Activated CD8-positive, alpha-beta memory T cell treated with anti-CD3 and anti-CD28 coated beads, Interleukin-2, amount 10 ng/mL, durations not matched to agents 7 days and 5 days (primary cell): Measurements from ENCODE around the gene RFTN1. TPM values are rescaled to one million over a fixed set of nuclear protein-coding genes. Genes with fewer than 3 reads are reported as not detected.

Experiments
- ATAC-seq: fragments of 150-1000 bp; cut with Tn5 transposase; one replicate; pipeline ENCODE4 v1.10.0; 2021; ENCODE audit warnings: moderate library complexity
- CTCF ChIA-PET: fragments of 350-600 bp; sonication (Branson Sonifier 250); formaldehyde crosslinking; loops from one replicate; lab custom pipeline; 2021; ENCODE audit warnings: antibody characterized with exemption; lab: Charles Lee
- DNase-seq: peaks from one replicate; pipeline ENCODE4 v3.0.0-alpha.2; 2020
- H3K27ac Mint-ChIP-seq: one replicate; pipeline ENCODE4 v1.8.0; 2021; ENCODE audit warnings: mild to moderate bottlenecking, mixed read lengths
- H3K27me3 Mint-ChIP-seq: one replicate; pipeline ENCODE4 v1.8.0; 2021; ENCODE audit warnings: mixed read lengths
- H3K36me3 Mint-ChIP-seq: one replicate; pipeline ENCODE4 v1.8.0; 2021; ENCODE audit warnings: mild to moderate bottlenecking, mixed read lengths
- H3K4me1 Mint-ChIP-seq: one replicate; pipeline ENCODE4 v1.8.0; 2021; ENCODE audit warnings: mixed read lengths
- H3K4me3 Mint-ChIP-seq: one replicate; pipeline ENCODE4 v1.8.0; 2021; ENCODE audit warnings: mild to moderate bottlenecking, moderate library complexity, mixed read lengths
- H3K9me3 Mint-ChIP-seq: one replicate; pipeline ENCODE4 v1.8.0; 2022; ENCODE audit warnings: low read depth, mixed read lengths
- total RNA-seq, 2 experiments: library from RNA; stranded (reverse); gene quantifications; one replicate each; pipeline ENCODE4 v1.2.3, GENCODE V29; 2021

Gene RFTN1
- total RNA-seq, 2 experiments from 2014 or later, result 78.0 to 96.7 TPM

DNA sequence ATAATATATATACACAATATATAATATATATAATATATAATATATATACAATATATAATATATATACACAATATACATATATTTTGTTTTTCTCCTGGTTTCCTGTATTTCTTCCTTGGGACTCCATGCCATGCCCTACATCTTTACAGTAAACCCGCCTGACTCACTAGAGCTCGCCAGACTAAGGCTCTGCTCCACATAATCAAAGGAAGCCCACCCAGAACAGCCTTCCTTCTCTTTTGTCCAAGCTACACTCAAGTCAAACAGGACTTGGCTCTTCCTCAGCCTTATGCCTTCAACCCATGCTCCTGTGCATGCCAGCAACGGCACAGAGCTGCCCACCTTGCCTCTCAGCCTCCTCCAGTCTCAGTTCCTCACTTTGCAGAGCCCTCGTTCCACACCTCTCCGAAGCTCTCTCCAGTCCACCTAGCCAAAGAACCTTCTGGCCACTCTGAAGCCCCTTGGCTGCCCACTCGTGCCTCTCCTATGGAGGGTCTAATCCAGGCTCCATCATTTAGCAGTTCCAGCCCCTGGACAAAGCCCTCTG lies 109.1 kb downstream of the RFTN1 start:
- no peaks in the 10 kb centered on the region for H3K9me3 Mint-ChIP-seq
- H3K27me3 Mint-ChIP-seq, result no peaks in the 10 kb centered on the region
- H3K27ac Mint-ChIP-seq, result peak overlapping the region; percentile 27
- no peak overlapping the region for H3K4me3 Mint-ChIP-seq
- no peak for DNase-seq
- peaks cover 32% of the 10 kb centered on the region for H3K36me3 Mint-ChIP-seq
- no peak for ATAC-seq
- peaks cover 30% of the 10 kb centered on the region for H3K4me1 Mint-ChIP-seq
- CTCF ChIA-PET, result interaction anchor here (1.1 kb wide), 1 partner anchor 9 kb away, joined by 3 read pairs; no protein-coding TSS in a partner anchor

DNA sequence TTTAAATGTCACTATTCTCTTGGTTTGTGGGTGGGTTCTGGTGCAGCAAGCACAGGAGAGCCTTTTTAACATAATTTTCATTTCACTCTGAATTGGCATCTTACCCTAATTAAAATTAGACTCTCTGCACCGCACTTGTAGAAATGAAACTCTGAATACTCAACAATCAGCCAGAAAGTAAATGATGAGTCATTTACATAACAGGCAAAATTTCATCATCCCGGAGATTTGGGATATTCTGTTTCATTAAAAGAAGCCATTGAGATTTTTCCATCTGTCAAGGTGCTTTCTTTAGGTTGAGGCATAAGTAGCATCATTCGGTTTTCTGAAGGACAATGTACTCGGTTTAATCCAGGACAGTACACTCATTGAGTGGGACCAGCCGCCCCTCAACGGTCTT lies 111.0 kb downstream of the RFTN1 start:
- CTCF ChIA-PET, result no interaction called here
- Mint-ChIP-seq H3K36me3 (peaks cover 31% of the 10 kb centered on the region), H3K4me3 (no peak overlapping the region), H3K27me3 (no peaks in the 10 kb centered on the region), H3K27ac (no peak overlapping the region), H3K9me3 (no peaks in the 10 kb centered on the region), H3K4me1 (peaks cover 28% of the 10 kb centered on the region)
- DNase-seq, result no peak
- ATAC-seq, result no peak

GRCh38 chr3:16401273-16401672 lies 112.2 kb downstream of the RFTN1 start:
- Mint-ChIP-seq H3K27ac (no peak overlapping the region), H3K4me1 (peaks cover 22% of the 10 kb centered on the region), H3K27me3 (no peaks in the 10 kb centered on the region), H3K9me3 (no peaks in the 10 kb centered on the region), H3K36me3 (peaks cover 37% of the 10 kb centered on the region), H3K4me3 (no peak overlapping the region)
- ATAC-seq (no peak), DNase-seq (no peak)
- CTCF ChIA-PET, result interaction anchor here (0.5 to 0.7 kb wide), 2 partner anchors 137 to 154 kb away, joined by 3 read pairs; no protein-coding TSS in a partner anchor

DNA sequence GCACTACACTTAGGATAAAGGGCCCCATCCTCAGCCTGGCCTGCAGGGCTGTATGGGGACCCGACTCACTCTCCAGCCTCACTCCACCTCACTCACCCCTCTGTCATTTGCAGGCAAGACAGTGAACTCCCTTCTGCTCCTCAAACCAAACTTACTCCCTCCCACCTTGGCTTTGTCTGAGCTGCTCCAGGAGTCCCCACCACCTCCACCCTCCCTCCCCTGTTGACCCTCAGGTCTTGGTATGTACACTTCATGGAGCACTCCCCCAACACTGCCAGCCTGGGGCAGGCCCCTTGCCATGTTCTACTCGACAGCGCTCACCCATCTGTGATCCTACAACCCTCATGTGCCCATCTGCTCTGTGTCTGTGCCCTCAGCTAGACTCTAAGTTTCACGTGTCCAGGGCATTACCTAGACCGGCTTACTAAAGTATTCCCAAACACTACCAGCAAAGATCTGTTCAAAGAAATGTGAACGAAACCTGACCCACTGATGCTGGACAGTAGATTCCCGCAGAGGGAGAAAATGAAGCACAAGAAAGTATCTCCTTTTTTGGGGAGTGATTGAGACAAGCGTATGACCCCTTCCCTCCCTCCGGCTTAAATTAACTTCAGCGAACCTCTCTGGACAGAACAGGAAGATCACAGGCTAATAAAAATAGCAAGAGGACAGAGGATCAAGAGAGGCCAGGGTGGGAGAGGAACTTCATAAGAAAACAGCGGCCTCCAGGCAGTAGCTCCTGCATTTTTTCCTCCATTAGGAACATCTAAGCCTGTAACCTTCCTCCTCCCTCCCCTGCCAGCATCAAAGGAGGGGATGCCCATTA lies 113.2 kb downstream of the RFTN1 start:
- Mint-ChIP-seq H3K36me3 (peaks cover 38% of the 10 kb centered on the region), H3K27ac (no peak overlapping the region), H3K4me3 (no peak overlapping the region), H3K4me1 (peaks cover 22% of the 10 kb centered on the region), H3K27me3 (no peaks in the 10 kb centered on the region), H3K9me3 (no peaks in the 10 kb centered on the region)
- peak; percentile 16 for ATAC-seq
- no peak for DNase-seq
- CTCF ChIA-PET, result no interaction called here

GRCh38 chr3:16399473-16399872 lies 114.0 kb downstream of the RFTN1 start:
- no peaks in the 10 kb centered on the region for H3K27me3 Mint-ChIP-seq
- peak overlapping the region; percentile 2 for H3K27ac Mint-ChIP-seq
- CTCF ChIA-PET, result no interaction called here
- H3K4me3 Mint-ChIP-seq, result no peak overlapping the region
- no peaks in the 10 kb centered on the region for H3K9me3 Mint-ChIP-seq
- peaks cover 44% of the 10 kb centered on the region for H3K36me3 Mint-ChIP-seq
- DNase-seq (no peak), ATAC-seq (no peak)
- H3K4me1 Mint-ChIP-seq, result peaks cover 22% of the 10 kb centered on the region

DNA sequence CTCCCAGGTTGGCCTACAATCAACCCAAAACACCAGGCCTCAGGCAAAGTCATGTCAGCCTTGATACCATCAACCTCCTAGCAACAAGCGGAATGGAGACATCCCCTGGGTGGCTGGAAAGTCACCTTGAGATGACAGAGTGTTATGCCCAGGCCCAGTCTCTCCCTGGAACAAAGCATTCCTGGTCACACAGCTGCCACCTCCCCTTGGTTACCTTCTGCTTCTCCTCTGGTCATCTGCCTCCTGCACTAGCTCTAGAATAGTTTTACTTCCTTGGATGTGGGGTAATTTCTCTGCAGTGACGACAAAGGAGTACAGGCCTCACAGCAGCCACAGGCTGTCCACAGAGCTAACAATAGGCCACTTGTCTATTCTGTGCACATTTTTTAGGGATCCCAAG lies 114.9 kb downstream of the RFTN1 start:
- no peak for DNase-seq
- Mint-ChIP-seq H3K9me3 (peaks cover 2% of the 10 kb centered on the region), H3K4me3 (no peak overlapping the region), H3K27me3 (no peaks in the 10 kb centered on the region), H3K36me3 (peaks cover 48% of the 10 kb centered on the region), H3K4me1 (peaks cover 22% of the 10 kb centered on the region), H3K27ac (no peak overlapping the region)
- no peak for ATAC-seq
- CTCF ChIA-PET, result no interaction called here

DNA sequence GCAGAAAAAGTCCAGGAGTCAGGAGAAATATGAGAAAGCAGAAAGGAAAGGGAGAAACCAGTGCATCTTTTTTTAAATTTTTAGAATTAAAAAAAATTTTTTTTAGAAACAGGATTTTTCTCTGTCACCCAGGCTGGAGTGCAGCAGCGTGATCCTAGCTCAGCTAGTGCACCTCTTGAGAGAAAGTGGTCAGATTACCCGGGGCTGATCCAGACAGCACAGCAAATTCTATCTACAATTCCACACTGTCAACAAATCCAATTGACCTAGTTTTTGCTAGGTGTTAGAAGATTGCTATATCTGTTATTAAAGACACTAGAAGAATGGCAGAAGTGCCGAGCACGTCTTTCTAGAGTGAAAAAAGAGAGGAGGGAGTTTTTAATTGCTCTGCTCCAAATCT lies 117.3 kb downstream of the RFTN1 start:
- DNase-seq (no peak), ATAC-seq (no peak)
- H3K4me1 Mint-ChIP-seq, result peaks cover 13% of the 10 kb centered on the region
- CTCF ChIA-PET, result no interaction called here
- peaks cover 10% of the 10 kb centered on the region for H3K9me3 Mint-ChIP-seq
- H3K27ac Mint-ChIP-seq, result no peak overlapping the region
- peaks cover 53% of the 10 kb centered on the region for H3K36me3 Mint-ChIP-seq
- no peak overlapping the region for H3K4me3 Mint-ChIP-seq
- H3K27me3 Mint-ChIP-seq, result no peaks in the 10 kb centered on the region

- ATAC-seq, result no peak
- Mint-ChIP-seq H3K27ac (no peak overlapping the region), H3K27me3 (no peaks in the 10 kb centered on the region), H3K36me3 (peaks cover 55% of the 10 kb centered on the region), H3K4me1 (peaks cover 9% of the 10 kb centered on the region), H3K4me3 (no peak overlapping the region), H3K9me3 (peaks cover 10% of the 10 kb centered on the region)
- no peak for DNase-seq
- CTCF ChIA-PET, result interaction anchor here (0.9 to 1.3 kb wide), 2 partner anchors 9 to 16 kb away, joined by 3 read pairs; no protein-coding TSS in a partner anchor
Observed at GRCh38 chr3:16395212-16395611, 118.3 kb downstream of the RFTN1 start.

GRCh38 chr3:16394639-16395038 lies 118.9 kb downstream of the RFTN1 start:
- CTCF ChIA-PET, result interaction anchor here (0.9 to 1.3 kb wide), 2 partner anchors 10 to 15 kb away, joined by 3 read pairs; no protein-coding TSS in a partner anchor
- no peak for DNase-seq
- no peak overlapping the region for H3K27ac Mint-ChIP-seq
- peaks cover 4% of the 10 kb centered on the region for H3K4me1 Mint-ChIP-seq
- H3K9me3 Mint-ChIP-seq, result peaks cover 10% of the 10 kb centered on the region
- no peaks in the 10 kb centered on the region for H3K27me3 Mint-ChIP-seq
- peaks cover 59% of the 10 kb centered on the region for H3K36me3 Mint-ChIP-seq
- H3K4me3 Mint-ChIP-seq, result no peak overlapping the region
- no peak for ATAC-seq

DNA sequence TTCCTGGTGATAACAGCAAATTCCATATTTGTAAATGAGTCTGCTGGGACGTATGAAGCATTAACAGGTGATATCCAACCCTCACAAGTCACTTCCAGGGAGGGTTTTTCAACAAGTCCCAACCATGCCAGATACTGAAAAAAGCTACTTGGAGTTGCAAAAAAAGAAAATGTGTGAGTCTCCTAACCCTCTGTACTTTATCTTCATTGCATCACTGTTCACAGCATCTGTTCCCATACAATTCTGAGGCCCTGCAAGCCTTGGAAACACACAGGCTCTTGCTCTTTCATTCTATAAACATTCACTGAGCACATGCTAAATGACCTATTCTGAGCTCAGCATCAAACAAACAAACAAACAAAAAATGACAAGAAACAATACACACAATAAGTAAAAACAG lies 120.8 kb downstream of the RFTN1 start:
- Mint-ChIP-seq H3K36me3 (peaks cover 60% of the 10 kb centered on the region), H3K27me3 (no peaks in the 10 kb centered on the region), H3K4me3 (no peak overlapping the region), H3K4me1 (peaks cover 5% of the 10 kb centered on the region), H3K9me3 (peaks cover 10% of the 10 kb centered on the region), H3K27ac (no peak overlapping the region)
- ATAC-seq (no peak), DNase-seq (no peak)
- CTCF ChIA-PET, result no interaction called here

DNA sequence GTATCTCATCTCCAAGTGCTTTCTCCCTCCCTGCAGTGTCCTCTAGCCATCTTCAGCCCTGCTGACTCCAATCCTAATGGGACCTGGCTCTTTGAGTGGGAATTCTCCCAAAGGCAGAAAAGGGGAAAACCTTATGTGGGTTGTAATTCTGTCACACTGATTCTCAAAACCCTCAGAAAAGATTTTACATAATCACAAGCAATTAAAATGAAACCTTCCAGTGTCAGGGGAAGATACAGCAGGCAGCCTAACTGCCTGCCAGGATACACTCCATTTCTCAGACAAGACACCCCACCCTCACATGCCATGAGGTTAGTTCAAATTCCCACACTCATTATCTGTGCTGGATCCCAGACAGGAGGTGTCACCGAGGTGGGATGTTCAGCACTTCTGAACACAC lies 121.4 kb downstream of the RFTN1 start:
- DNase-seq, result no peak
- H3K9me3 Mint-ChIP-seq, result peaks cover 10% of the 10 kb centered on the region
- H3K27ac Mint-ChIP-seq, result no peak overlapping the region
- no peaks in the 10 kb centered on the region for H3K27me3 Mint-ChIP-seq
- peaks cover 10% of the 10 kb centered on the region for H3K4me1 Mint-ChIP-seq
- no peak for ATAC-seq
- H3K36me3 Mint-ChIP-seq, result peaks cover 55% of the 10 kb centered on the region
- H3K4me3 Mint-ChIP-seq, result no peak overlapping the region
- CTCF ChIA-PET, result no interaction called here

DNA sequence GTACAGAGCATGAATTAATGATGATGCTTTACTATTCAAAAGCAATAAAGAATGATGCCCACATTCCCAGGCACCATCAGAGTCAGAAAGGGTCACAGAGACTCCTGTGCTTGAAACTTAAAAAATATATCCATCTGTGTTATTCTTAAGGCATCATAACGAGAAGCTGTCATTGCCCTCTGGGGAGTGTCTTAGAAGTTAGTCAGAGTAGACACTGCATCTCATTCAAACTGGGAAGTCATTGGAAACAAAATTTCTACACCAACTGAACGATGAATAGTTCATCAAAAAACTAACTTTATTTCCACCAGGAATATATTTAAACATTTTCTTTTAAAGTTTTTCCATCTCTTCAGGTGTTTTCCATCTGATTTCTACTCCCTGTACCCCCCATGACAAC lies 122.9 kb downstream of the RFTN1 start:
- Mint-ChIP-seq H3K36me3 (peaks cover 51% of the 10 kb centered on the region), H3K4me3 (no peak overlapping the region), H3K27me3 (no peaks in the 10 kb centered on the region), H3K27ac (no peak overlapping the region), H3K4me1 (peaks cover 17% of the 10 kb centered on the region), H3K9me3 (peaks cover 10% of the 10 kb centered on the region)
- ATAC-seq, result no peak
- CTCF ChIA-PET, result no interaction called here
- DNase-seq, result no peak

DNA sequence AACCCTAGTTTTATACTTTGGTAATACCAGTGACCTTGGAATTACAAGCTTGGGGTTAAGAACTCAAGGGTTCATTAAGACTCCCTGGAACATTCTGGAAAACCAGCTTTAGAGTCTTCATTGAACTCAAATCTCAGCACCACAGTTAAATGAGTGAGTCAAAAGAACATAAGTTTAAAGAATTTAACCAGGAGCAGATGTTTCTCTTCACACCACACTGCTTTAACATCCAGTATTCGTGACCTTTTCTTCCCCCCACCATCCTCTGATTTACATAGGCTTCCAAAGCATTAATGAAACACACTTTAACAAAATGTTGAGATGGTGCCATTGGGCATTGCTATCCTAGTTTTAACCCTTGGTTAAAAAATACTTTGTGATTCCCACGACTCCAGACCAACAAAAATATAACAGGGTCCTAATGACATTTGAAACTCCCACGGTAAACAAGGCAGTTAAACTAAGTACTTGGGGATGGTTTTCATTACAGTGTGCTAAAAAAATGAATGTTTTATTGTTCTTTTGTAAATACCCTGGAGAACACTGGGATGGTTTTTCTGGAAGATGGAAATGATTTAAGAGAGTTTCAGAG lies 124.6 kb downstream of the RFTN1 start:
- no peak overlapping the region for H3K4me3 Mint-ChIP-seq
- no peak for DNase-seq
- H3K36me3 Mint-ChIP-seq, result peaks cover 52% of the 10 kb centered on the region
- H3K27me3 Mint-ChIP-seq, result no peaks in the 10 kb centered on the region
- H3K27ac Mint-ChIP-seq, result no peak overlapping the region
- ATAC-seq, result no peak
- peaks cover 7% of the 10 kb centered on the region for H3K9me3 Mint-ChIP-seq
- CTCF ChIA-PET, result interaction anchor here (0.7 kb wide), 1 partner anchor 13 kb away, joined by 3 read pairs; no protein-coding TSS in a partner anchor
- H3K4me1 Mint-ChIP-seq, result peaks cover 23% of the 10 kb centered on the region
